KMS-11 (cell line): ENCODE data around the gene SRGAP1.
"Not testable (repeated sequence)": the region's sequence is repeated elsewhere in the genome, so short reads cannot be mapped to it uniquely, and the experiment has no call there.

Experiments used
- H2AFZ ChIP-seq: fragments of 200-600 bp; sonication (generic); 2 replicates; pipeline ENCODE4 v1.6.1; 2016; ENCODE audit warnings: antibody characterized with exemption, mixed run types, low read depth
- H3K27ac ChIP-seq: fragments of 200-600 bp; sonication (generic); 2 replicates; pipeline ENCODE4 v1.6.1; 2016; ENCODE audit warnings: mild to moderate bottlenecking, mixed run types
- H3K27me3 ChIP-seq: fragments of 200-600 bp; sonication (generic); 2 replicates; pipeline ENCODE4 v1.6.1; 2017; ENCODE audit warnings: mild to moderate bottlenecking, low read depth, mixed run types, moderate library complexity; ENCODE audit not compliant: insufficient read depth
- H3K36me3 ChIP-seq: fragments of 200-600 bp; sonication (generic); 2 replicates; pipeline ENCODE4 v1.6.1; 2017; ENCODE audit warnings: mild to moderate bottlenecking, mixed run types; ENCODE audit not compliant: insufficient read depth
- H3K4me1 ChIP-seq: fragments of 200-600 bp; sonication (generic); 2 replicates; pipeline ENCODE4 v1.6.1; 2016; ENCODE audit warnings: mild to moderate bottlenecking, low read depth, mixed run types; ENCODE audit not compliant: poor library complexity, severe bottlenecking
- H3K4me2 ChIP-seq: fragments of 200-600 bp; sonication (generic); 2 replicates; pipeline ENCODE4 v1.7.0; 2016; ENCODE audit warnings: mild to moderate bottlenecking, mixed run types
- H3K4me3 ChIP-seq: fragments of 200-600 bp; sonication (generic); IDR thresholded peaks from 2 replicates; pipeline ENCODE4 v1.6.1; 2017; ENCODE audit warnings: low read depth, low read length, mixed read lengths; ENCODE audit not compliant: insufficient read depth
- H3K79me2 ChIP-seq: fragments of 200-600 bp; sonication (generic); 2 replicates; pipeline ENCODE4 v1.6.1; 2016; ENCODE audit warnings: low read depth, mixed run types; ENCODE audit not compliant: insufficient read depth
- H3K9ac ChIP-seq: fragments of 200-600 bp; sonication (generic); 2 replicates; pipeline ENCODE4 v1.6.1; 2016; ENCODE audit warnings: mild to moderate bottlenecking, mixed run types
- H4K20me1 ChIP-seq: fragments of 200-600 bp; sonication (generic); 2 replicates; pipeline ENCODE4 v1.6.1; 2016; ENCODE audit warnings: mild to moderate bottlenecking, mixed run types; ENCODE audit not compliant: insufficient read depth
- TF ChIP-seq, protein P1 (sequence below): fragments of 200-600 bp; sonication (generic); conservative IDR thresholded peaks from 2 replicates; pipeline ENCODE4 v1.6.1; 2017; ENCODE audit warnings: low read depth, mild to moderate bottlenecking, antibody characterized with exemption, low read length, moderate library complexity, mixed read lengths

The SRGAP1 gene

DNA sequence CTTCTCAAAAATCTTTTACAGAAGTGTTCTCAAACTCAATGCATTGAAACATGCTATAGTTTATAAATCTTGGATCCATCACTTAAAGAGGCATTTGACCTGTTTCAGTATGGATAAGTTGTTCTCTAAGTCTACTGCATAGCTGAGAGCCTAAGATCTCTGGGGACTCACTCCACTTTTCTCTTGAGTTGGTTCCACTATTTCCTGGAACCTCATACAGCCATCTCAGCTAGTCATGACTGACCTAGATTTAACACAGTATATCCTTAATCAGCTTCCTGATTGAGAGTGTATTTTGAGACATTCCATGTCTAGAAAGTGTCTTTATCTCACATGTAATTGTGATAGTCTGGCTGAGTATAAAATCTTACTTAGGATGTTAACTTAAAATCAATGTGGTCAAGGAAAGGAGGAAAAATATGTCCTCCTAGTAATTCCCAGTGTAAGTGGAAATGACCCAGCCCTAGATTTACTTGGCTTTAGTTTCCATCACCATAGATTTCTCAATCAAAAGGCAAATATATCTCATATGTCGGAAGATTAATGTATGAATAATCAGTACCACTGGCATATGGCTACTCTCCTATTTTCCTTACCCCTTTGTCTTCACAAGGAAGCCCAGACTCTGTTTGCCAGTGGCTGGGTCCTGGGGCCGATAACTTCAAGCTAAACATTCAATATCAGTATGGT, 315.7 kb downstream of the SRGAP1 start:
- Histone ChIP-seq H3K9ac (no peak overlapping the region), H3K4me1 (no peaks in the 10 kb centered on the region), H3K79me2 (no peaks in the 10 kb centered on the region), H3K27ac (no peak overlapping the region), H3K4me3 (no peak overlapping the region), H2AFZ (no peak overlapping the region), H3K27me3 (no peaks in the 10 kb centered on the region), H3K36me3 (no peaks in the 10 kb centered on the region), H3K4me2 (no peak overlapping the region), H4K20me1 (no peaks in the 10 kb centered on the region)
- TF ChIP-seq, protein P1, sequence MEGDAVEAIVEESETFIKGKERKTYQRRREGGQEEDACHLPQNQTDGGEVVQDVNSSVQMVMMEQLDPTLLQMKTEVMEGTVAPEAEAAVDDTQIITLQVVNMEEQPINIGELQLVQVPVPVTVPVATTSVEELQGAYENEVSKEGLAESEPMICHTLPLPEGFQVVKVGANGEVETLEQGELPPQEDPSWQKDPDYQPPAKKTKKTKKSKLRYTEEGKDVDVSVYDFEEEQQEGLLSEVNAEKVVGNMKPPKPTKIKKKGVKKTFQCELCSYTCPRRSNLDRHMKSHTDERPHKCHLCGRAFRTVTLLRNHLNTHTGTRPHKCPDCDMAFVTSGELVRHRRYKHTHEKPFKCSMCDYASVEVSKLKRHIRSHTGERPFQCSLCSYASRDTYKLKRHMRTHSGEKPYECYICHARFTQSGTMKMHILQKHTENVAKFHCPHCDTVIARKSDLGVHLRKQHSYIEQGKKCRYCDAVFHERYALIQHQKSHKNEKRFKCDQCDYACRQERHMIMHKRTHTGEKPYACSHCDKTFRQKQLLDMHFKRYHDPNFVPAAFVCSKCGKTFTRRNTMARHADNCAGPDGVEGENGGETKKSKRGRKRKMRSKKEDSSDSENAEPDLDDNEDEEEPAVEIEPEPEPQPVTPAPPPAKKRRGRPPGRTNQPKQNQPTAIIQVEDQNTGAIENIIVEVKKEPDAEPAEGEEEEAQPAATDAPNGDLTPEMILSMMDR: no peak

DNA sequence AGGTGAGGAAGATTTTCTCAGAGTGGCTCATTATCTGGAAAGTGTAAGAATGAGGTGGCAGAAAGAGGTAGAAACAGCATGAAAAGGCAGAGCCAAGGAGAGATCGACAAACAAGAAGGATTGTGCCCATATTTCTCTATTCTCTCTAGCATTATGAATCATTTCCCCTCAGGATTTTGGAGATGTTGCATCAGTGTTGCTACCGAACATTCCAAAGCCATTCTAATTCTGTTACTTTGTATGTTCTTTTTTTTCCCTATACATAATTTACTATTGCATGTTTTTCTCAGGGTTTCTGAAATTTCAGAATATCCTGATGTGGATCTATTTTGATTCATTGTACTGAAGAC, 316.2 kb downstream of the SRGAP1 start:
- no peak overlapping the region for H3K4me3 ChIP-seq
- no peaks in the 10 kb centered on the region for H3K27me3 ChIP-seq
- H3K27ac ChIP-seq: no peak overlapping the region
- H3K79me2 ChIP-seq: no peaks in the 10 kb centered on the region
- no peaks in the 10 kb centered on the region for H3K4me1 ChIP-seq
- TF ChIP-seq, protein P1: no peak
- H3K4me2 ChIP-seq: no peak overlapping the region
- no peak overlapping the region for H2AFZ ChIP-seq
- H3K36me3 ChIP-seq: no peaks in the 10 kb centered on the region
- H4K20me1 ChIP-seq: no peaks in the 10 kb centered on the region
- H3K9ac ChIP-seq: no peak overlapping the region

DNA sequence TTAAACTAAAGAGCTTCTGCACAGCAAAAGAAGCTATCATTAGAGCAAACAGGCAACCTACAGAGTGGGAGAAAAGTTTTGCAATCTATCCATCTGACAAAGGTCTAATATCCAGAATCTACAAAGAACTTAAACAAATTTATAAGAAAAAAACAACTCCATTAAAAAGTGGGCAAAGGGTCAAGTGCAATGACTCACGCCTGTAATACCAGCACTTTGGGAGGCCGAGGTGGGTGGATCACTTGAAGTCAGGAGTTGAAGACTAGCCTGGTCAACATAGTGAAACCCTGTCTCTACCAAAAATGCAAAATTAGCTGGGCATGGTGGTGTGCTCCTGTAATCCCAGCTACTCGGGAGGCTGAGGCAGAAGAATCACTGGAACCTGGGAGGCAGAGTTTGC, 322.1 kb downstream of the SRGAP1 start:
- H3K36me3 ChIP-seq, H3K4me2 ChIP-seq, H3K9ac ChIP-seq, H3K4me1 ChIP-seq, H2AFZ ChIP-seq, H3K79me2 ChIP-seq, H3K27me3 ChIP-seq, H3K4me3 ChIP-seq, H3K27ac ChIP-seq, H4K20me1 ChIP-seq: not testable (repeated sequence)

DNA sequence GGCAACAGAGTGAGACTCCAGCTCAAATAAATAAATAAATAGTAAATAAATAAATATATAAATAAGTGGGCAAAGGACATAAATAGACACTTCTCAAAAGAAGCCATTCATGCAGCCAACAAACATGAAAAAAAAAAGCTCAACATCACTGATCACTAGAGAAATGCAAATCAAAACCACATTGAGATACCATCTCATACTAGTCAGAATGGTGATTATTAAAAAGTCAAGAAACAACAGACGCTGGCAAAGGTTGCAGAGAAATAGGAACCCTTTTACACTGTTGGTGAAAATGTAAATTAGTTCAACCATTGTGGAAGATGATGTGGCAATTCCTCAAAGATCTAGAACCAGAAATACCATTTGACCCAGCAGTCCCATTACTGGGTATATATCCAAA, 322.5 kb downstream of the SRGAP1 start:
- not testable (repeated sequence) for H3K36me3 ChIP-seq, H3K4me1 ChIP-seq, H3K4me2 ChIP-seq, H3K27me3 ChIP-seq, H2AFZ ChIP-seq, H3K79me2 ChIP-seq, H3K4me3 ChIP-seq, H3K27ac ChIP-seq, H3K9ac ChIP-seq, H4K20me1 ChIP-seq

DNA sequence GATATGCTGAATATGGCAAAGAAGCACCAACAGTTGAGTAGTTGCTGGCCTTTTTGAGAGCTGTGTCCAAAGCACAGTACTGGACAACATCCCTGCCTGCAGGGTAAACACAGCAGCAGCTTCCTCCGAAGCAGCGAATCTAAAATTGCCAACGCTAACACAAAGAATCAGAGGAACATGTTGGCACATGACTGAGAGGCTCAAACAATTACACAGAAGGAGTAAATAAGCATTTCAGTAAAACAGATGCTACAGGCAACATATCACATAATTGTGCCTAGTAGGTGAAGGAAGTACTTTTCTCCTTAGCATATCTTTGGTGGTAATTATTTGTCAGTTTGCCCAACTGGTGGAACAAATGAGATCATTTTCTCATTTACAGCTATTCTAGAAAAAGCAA, 325.5 kb downstream of the SRGAP1 start:
- Histone ChIP-seq H4K20me1 (no peaks in the 10 kb centered on the region), H3K9ac (no peak overlapping the region), H3K27ac (no peak overlapping the region), H3K4me1 (no peaks in the 10 kb centered on the region), H3K4me2 (no peak overlapping the region), H3K79me2 (no peaks in the 10 kb centered on the region), H2AFZ (no peak overlapping the region), H3K4me3 (no peak overlapping the region), H3K27me3 (no peaks in the 10 kb centered on the region), H3K36me3 (no peaks in the 10 kb centered on the region)
- TF ChIP-seq, protein P1: no peak
